K562 (cell line): ENCODE data around the gene GPC3. TPM values are rescaled to one million over a fixed set of nuclear protein-coding genes. Genes with fewer than 3 reads are reported as not detected.

Source experiments
- ATAC-seq: fragments of 200-7000 bp; cut with Tn5 transposase; 3 replicates; pipeline ENCODE4 v1.9.1; 2020; ENCODE audit warnings: moderate library complexity
- BruUV-seq: library from RNA; stranded (reverse); fragments of 400-500 nt; replicated peaks from 2 replicates; lab custom pipeline; 2021; lab: Mats Ljungman, UMichigan
- CTCF ChIA-PET: fragments of 300-600 bp; formaldehyde crosslinking; extraction: SDS; loops from one replicate; lab custom pipeline; 2021; ENCODE audit warnings: low intra/inter-chr PET ratio; lab: Yijun Ruan, JAX
- POLR2A ChIA-PET: fragments of 300-600, 350-650 bp; sonication (Branson Sonifier 250); formaldehyde crosslinking; extraction: SDS; loops from one replicate; lab custom pipeline; 2021; ENCODE audit warnings: antibody characterized with exemption, inconsistent platforms; lab: Yijun Ruan, JAX
- DNase-seq, 4 experiments: peaks; one replicate each; pipeline versions ENCODE4 v3.0.0 to v3.0.0-alpha.2; 2011 to 2018; ENCODE audit warnings: low spot score in 3 of 4, mixed read lengths in 3 of 4; ENCODE audit errors: extremely low read depth in 1 of 4
- FAIRE-seq: peaks from 2 replicates; lab custom pipeline; 2011; peaks lifted over from hg19 to GRCh38; lab: Jason Lieb, UNC
- H2AFZ ChIP-seq: 2 replicates; pipeline ENCODE4 v1.6.0; 2011; ENCODE audit warnings: low read depth, low read length, control low read depth, inconsistent platforms
- H3K27ac ChIP-seq: fragments of 200-600 bp; 3 replicates; pipeline ENCODE4 v1.8.0; 2011; ENCODE audit warnings: low read depth, mild to moderate bottlenecking, control low read depth, inconsistent platforms, low read length, moderate library complexity, mixed read lengths; ENCODE audit errors: extremely low read depth
- H3K27me3 ChIP-seq, 2 experiments: fragments of 300-600 bp in 1 of 2; 2 replicates in 1 of 2; 3 replicates in 1 of 2; pipeline versions ENCODE4 v1.6.0 to v1.8.0; 2011; ENCODE audit warnings: inconsistent platforms in 2 of 2, low read length in 2 of 2, mild to moderate bottlenecking in 1 of 2, mixed read lengths in 1 of 2, moderate library complexity in 1 of 2; ENCODE audit not compliant: control insufficient read depth in 2 of 2, insufficient read depth in 2 of 2
- H3K36me3 ChIP-seq: fragments of 300-600 bp; 3 replicates; pipeline ENCODE4 v1.8.0; 2011; ENCODE audit warnings: mild to moderate bottlenecking, low read length, inconsistent platforms; ENCODE audit not compliant: control insufficient read depth, insufficient read depth
- H3K4me1 ChIP-seq, 2 experiments: fragments of 200-600 bp in 1 of 2; replicated peaks in 1 of 2; 2 replicates in 1 of 2; 3 replicates in 1 of 2; pipeline versions ENCODE4 v1.5.1 to v1.8.0; 2011; ENCODE audit warnings: inconsistent platforms in 2 of 2, low read length in 2 of 2, mild to moderate bottlenecking in 1 of 2, mixed read lengths in 1 of 2, moderate library complexity in 1 of 2; ENCODE audit not compliant: control insufficient read depth in 2 of 2, insufficient read depth in 2 of 2
- H3K4me2 ChIP-seq: 2 replicates; pipeline ENCODE4 v1.6.1; 2011; ENCODE audit warnings: low read length, control low read depth, inconsistent platforms, mixed read lengths; ENCODE audit not compliant: insufficient read depth
- H3K4me3 ChIP-seq: fragments of 200-600 bp; sonication (generic), shearing (Covaris generic); 2 replicates; pipeline ENCODE4 v1.5.1; 2016; ENCODE audit warnings: control low read depth, inconsistent platforms
- H3K79me2 ChIP-seq: fragments of 200-600 bp; 3 replicates; pipeline ENCODE4 v1.8.0; 2011; ENCODE audit warnings: low read length, inconsistent platforms; ENCODE audit not compliant: control insufficient read depth, insufficient read depth
- H3K9ac ChIP-seq, 2 experiments: 2 replicates each; pipeline versions ENCODE4 v1.6.0 to v1.6.1; 2011; ENCODE audit warnings: low read depth in 2 of 2, low read length in 2 of 2, control low read depth in 1 of 2, inconsistent platforms in 1 of 2, mild to moderate bottlenecking in 1 of 2, mixed read lengths in 1 of 2; ENCODE audit not compliant: insufficient read depth in 1 of 2
- H3K9me1 ChIP-seq: one replicate; pipeline ENCODE4 v1.6.0; 2011; ENCODE audit warnings: inconsistent platforms, mild to moderate bottlenecking, low read length, moderate library complexity; ENCODE audit not compliant: control insufficient read depth, insufficient read depth
- H3K9me3 ChIP-seq: replicated peaks from 2 replicates; pipeline ENCODE4 v1.5.1; 2011; ENCODE audit warnings: low read depth, low read length, inconsistent platforms; ENCODE audit not compliant: control insufficient read depth, insufficient read depth
- H4K20me1 ChIP-seq: replicated peaks from 2 replicates; pipeline ENCODE4 v1.6.1; 2011; ENCODE audit warnings: low read length, inconsistent platforms, mixed read lengths; ENCODE audit not compliant: control insufficient read depth, insufficient read depth
- BRCA1 ChIP-seq, 2 experiments: fragments of 450-650 bp in 1 of 2; sonication (generic) in 1 of 2; formaldehyde crosslinking in 1 of 2; IDR thresholded peaks; 2 replicates each; pipeline versions ENCODE4 v1.5.0 to v1.6.1; 2017 to 2020; ENCODE audit warnings: mild to moderate bottlenecking in 1 of 2, missing genetic modification reagents in 1 of 2
- GTF2F1 ChIP-seq: IDR thresholded peaks from 2 replicates; pipeline ENCODE4 v1.6.1; 2011; ENCODE audit warnings: low read depth, low read length, improper control_type of control experiment
- HDAC1 ChIP-seq, 2 experiments: fragments of 450-650 bp; IDR thresholded peaks; 2 replicates each; pipeline ENCODE4 v1.6.1; 2016 to 2017; ENCODE audit warnings: inconsistent platforms in 1 of 2, mild to moderate bottlenecking in 1 of 2, moderate library complexity in 1 of 2
- RBM17 ChIP-seq: fragments of 200-400 bp; formaldehyde crosslinking; IDR thresholded peaks from 2 replicates; pipeline ENCODE4 v1.6.1; 2017; ENCODE audit warnings: low read depth, mild to moderate bottlenecking, low read length, borderline replicate concordance
- SAFB2 ChIP-seq: fragments of 200-400 bp; formaldehyde crosslinking; IDR thresholded peaks from 2 replicates; pipeline ENCODE4 v1.6.1; 2018; ENCODE audit warnings: borderline replicate concordance, low read length, low read depth, moderate library complexity; ENCODE audit not compliant: severe bottlenecking
- TSHZ1 ChIP-seq: fragments of 250-450 bp; sonication (Bioruptor Pico); IDR thresholded peaks from 2 replicates; pipeline ENCODE4 v1.4.0; 2020; ENCODE audit warnings: mild to moderate bottlenecking, moderate library complexity
- WGBS: fragments of 100-300 bp; shearing (Covaris generic); methylation state at CpG from one replicate; pipeline ENCODE4 v1.1.6; 2016; ENCODE audit warnings: low coverage, mixed read lengths; ENCODE audit not compliant: insufficient coverage; ENCODE audit errors: missing lambda C conversion rate; 5-methylcytosine and 5-hydroxymethylcytosine counted together
- in situ Hi-C: fragments of 300-500 bp; cut with MboI; formaldehyde crosslinking; loops from 4 replicates; pipeline ENCODE4 v1.15.0; 2018; ENCODE audit warnings: inconsistent platforms, mixed read lengths
- intact Hi-C: fragments of 100-400 bp; cut with micrococcal nuclease; formaldehyde crosslinking; loops from 2 replicates; pipeline ENCODE4 v1.14.2; 2022
- polyA plus RNA-seq, 8 experiments: library from polyadenylated mRNA; depleted of rRNA in 4 of 8; stranded (reverse) in 5 of 8; unstranded in 3 of 8; fragments of >200 nt; fragmentation: Nextera tagmentation in 2 of 8; fragmentation: Illumina TruSeq in 1 of 8; extraction: Ambion mirVana in 2 of 8; extraction: Trizol in 1 of 8; gene quantifications; 2 replicates each; pipeline versions ENCODE4 v1.2.1 to v1.2.3, GENCODE V29; 2011 to 2014; ENCODE audit warnings: inconsistent platforms in 1 of 8, missing spikeins in 1 of 8
- total RNA-seq, 7 experiments: library from RNA; depleted of rRNA in 6 of 7; stranded (reverse); fragments of >200 nt in 6 of 7; fragmentation: Illumina TruSeq in 2 of 7; extraction: Trizol in 2 of 7; gene quantifications; 2 replicates each; pipeline versions ENCODE4 v1.2.1 to v1.2.3, GENCODE V29; 2011 to 2021; ENCODE audit warnings: low replicate concordance in 1 of 7
- TF ChIP-seq, protein P1 (sequence below), 2 experiments: fragments of 200-800 bp in 1 of 2; sonication (Bioruptor generic) in 1 of 2; sonication (generic) in 1 of 2; formaldehyde crosslinking in 1 of 2; IDR thresholded peaks in 1 of 2; conservative IDR thresholded peaks in 1 of 2; 2 replicates each; pipeline versions ENCODE4 v1.5.0 to v1.6.1; 2016 to 2020; ENCODE audit warnings: missing compliant biosample characterization in 1 of 2, missing genetic modification characterization in 1 of 2, missing genetic modification reagents in 1 of 2

GPC3 gene
- total and polyA plus RNA-seq, 9 of the 15 experiments (the other 6 are each of a cell fraction or from before 2014, with no cell fraction given), result 0.42 TPM; not detected in 8

DNA sequence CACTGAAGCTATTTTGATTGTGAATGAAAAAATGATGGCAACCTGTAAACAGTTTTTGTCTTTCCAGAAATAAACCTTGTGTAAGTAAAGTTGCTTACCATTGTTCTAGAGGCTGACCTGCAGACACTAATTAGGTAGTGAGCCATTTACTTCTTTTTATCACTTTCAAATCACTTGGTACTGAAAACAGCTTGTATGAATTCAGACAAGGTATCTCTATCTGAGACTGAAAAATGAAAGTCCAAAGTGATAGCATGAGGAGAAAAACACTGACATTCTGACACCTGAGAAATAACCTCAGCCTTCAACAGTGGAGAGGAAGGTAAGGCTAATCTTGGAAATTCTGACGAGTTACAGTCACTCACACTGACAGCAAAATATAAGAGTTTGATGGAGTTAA, 238.8 kb downstream of the GPC3 start:
- H3K4me1 ChIP-seq, result no peaks in the 10 kb centered on the region
- TF ChIP-seq, protein P1, sequence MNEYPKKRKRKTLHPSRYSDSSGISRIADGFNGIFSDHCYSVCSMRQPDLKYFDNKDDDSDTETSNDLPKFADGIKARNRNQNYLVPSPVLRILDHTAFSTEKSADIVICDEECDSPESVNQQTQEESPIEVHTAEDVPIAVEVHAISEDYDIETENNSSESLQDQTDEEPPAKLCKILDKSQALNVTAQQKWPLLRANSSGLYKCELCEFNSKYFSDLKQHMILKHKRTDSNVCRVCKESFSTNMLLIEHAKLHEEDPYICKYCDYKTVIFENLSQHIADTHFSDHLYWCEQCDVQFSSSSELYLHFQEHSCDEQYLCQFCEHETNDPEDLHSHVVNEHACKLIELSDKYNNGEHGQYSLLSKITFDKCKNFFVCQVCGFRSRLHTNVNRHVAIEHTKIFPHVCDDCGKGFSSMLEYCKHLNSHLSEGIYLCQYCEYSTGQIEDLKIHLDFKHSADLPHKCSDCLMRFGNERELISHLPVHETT (CRISPR knock-in tag; conservative IDR thresholded peaks at IDR 0.05 in 1 of 2, IDR thresholded peaks at IDR 0.05 in 1 of 2), result no peak
- TF ChIP-seq BRCA1 (IDR thresholded peaks at IDR 0.05), result no peak
- no peak for TF ChIP-seq BRCA1 (CRISPR knock-in tag; IDR thresholded peaks at IDR 0.05)
- no peak for TF ChIP-seq SAFB2
- TF ChIP-seq, all 486 proteins: peak for 0
- no peaks in the 10 kb centered on the region for H3K9me3 ChIP-seq
- H3K27me3 ChIP-seq, result no peaks in the 10 kb centered on the region
- H3K4me2 ChIP-seq, result no peak overlapping the region
- H3K4me3 ChIP-seq, result no peak overlapping the region
- POLR2A ChIA-PET, result no interaction called here
- in situ Hi-C loops (no loop called here), intact Hi-C loops (no loop called here)
- H3K9me1 ChIP-seq, result no peaks in the 10 kb centered on the region
- CTCF ChIA-PET, result no interaction called here
- H3K36me3 ChIP-seq, result no peaks in the 10 kb centered on the region
- WGBS, result 0% methylated on average over 1 of the region's 1 CpG
- no TSS peak for BruUV-seq
- H3K27ac ChIP-seq, result no peak overlapping the region
- no peak overlapping the region for H2AFZ ChIP-seq
- H3K79me2 ChIP-seq, result no peaks in the 10 kb centered on the region
- FAIRE-seq (no peak), DNase-seq (no peak), ATAC-seq (no peak)
- no peak overlapping the region for H3K9ac ChIP-seq
- H4K20me1 ChIP-seq, result no peaks in the 10 kb centered on the region

GRCh38 chrX:133745349-133745748, 240.0 kb downstream of the GPC3 start:
- in situ Hi-C loops, result no loop called here
- DNase-seq, result no peak
- no peaks in the 10 kb centered on the region for H3K27me3 ChIP-seq
- H3K4me1 ChIP-seq, result no peaks in the 10 kb centered on the region
- ChIA-PET POLR2A (no interaction called here), CTCF (no interaction called here)
- ATAC-seq, result no peak
- no peak overlapping the region for H3K27ac ChIP-seq
- H3K4me2 ChIP-seq, result no peak overlapping the region
- no peak overlapping the region for H3K4me3 ChIP-seq
- H3K79me2 ChIP-seq, result no peaks in the 10 kb centered on the region
- no peaks in the 10 kb centered on the region for H4K20me1 ChIP-seq
- H2AFZ ChIP-seq, result no peak overlapping the region
- no peak overlapping the region for H3K9ac ChIP-seq
- H3K9me1 ChIP-seq, result no peaks in the 10 kb centered on the region
- no peaks in the 10 kb centered on the region for H3K9me3 ChIP-seq
- H3K36me3 ChIP-seq, result no peaks in the 10 kb centered on the region
- FAIRE-seq, result no peak
- intact Hi-C loops, result no loop called here
- no TSS peak for BruUV-seq
- no peak for TF ChIP-seq TSHZ1 (CRISPR knock-in tag)
- no peak for TF ChIP-seq RBM17
- no peak for TF ChIP-seq GTF2F1
- no peak for TF ChIP-seq HDAC1 (IDR thresholded peaks at IDR 0.05)
